IMR-90 (cell line): ENCODE results near the gene NUP205. TPM values are rescaled to one million over a fixed set of nuclear protein-coding genes. Genes with fewer than 3 reads are reported as not detected.

Experiments used
- ATAC-seq: fragments of 200-7000 bp; cut with Tn5 transposase; 2 replicates; pipeline ENCODE4 v1.9.1; 2020; ENCODE audit warnings: low read depth, mild to moderate bottlenecking, moderate library complexity
- BruUV-seq: library from RNA; stranded (reverse); fragments of 400-500 nt; replicated peaks from 2 replicates; lab custom pipeline; 2021; lab: Mats Ljungman, UMichigan
- CTCF ChIA-PET: fragments of 300-600 bp; formaldehyde crosslinking; extraction: SDS; loops from one replicate; lab custom pipeline; 2021; ENCODE audit warnings: antibody characterized with exemption; lab: Yijun Ruan, JAX
- POLR2A ChIA-PET: fragments of 300-600 bp; sonication (Branson Sonifier 250); formaldehyde crosslinking; loops from one replicate; lab custom pipeline; 2022; ENCODE audit warnings: antibody characterized with exemption; ENCODE audit not compliant: unreplicated experiment; lab: Charles Lee
- DNase-seq: peaks from one replicate; pipeline ENCODE4 v3.0.0; 2013
- H2AFZ ChIP-seq: replicated peaks from 2 replicates; pipeline ENCODE3; 2013; ENCODE audit warnings: low read length, mild to moderate bottlenecking; ENCODE audit not compliant: poor library complexity
- H2AK5ac ChIP-seq: 2 replicates; pipeline ENCODE4 v1.6.1; 2013; ENCODE audit warnings: low read depth, low read length, inconsistent platforms
- H2AK9ac ChIP-seq: replicated peaks from 2 replicates; pipeline ENCODE3; 2013; ENCODE audit warnings: mild to moderate bottlenecking, low read depth, low read length, moderate library complexity; ENCODE audit not compliant: poor library complexity
- H2BK120ac ChIP-seq: 2 replicates; pipeline ENCODE4 v1.6.1; 2013; ENCODE audit warnings: low read depth, low read length, inconsistent platforms
- H2BK15ac ChIP-seq: 3 replicates; pipeline ENCODE4 v1.6.1; 2013; ENCODE audit warnings: low read depth, low read length, inconsistent platforms
- H2BK20ac ChIP-seq: 2 replicates; pipeline ENCODE4 v1.6.1; 2013; ENCODE audit warnings: low read depth, mild to moderate bottlenecking, inconsistent platforms, low read length, moderate library complexity
- H2BK5ac ChIP-seq: 2 replicates; pipeline ENCODE4 v1.6.1; 2013; ENCODE audit warnings: mild to moderate bottlenecking, low read depth, low read length, inconsistent platforms; ENCODE audit not compliant: poor library complexity, severe bottlenecking
- H3K14ac ChIP-seq: replicated peaks from 2 replicates; pipeline ENCODE4 v1.6.1; 2013; ENCODE audit warnings: low read depth, low read length, inconsistent platforms
- H3K18ac ChIP-seq: 2 replicates; pipeline ENCODE4 v1.6.1; 2013; ENCODE audit warnings: low read depth, low read length, control low read depth
- H3K23ac ChIP-seq: 2 replicates; pipeline ENCODE4 v1.6.1; 2013; ENCODE audit warnings: low read depth, low read length, inconsistent platforms
- H3K27ac ChIP-seq: 2 replicates; pipeline ENCODE4 v1.5.1; 2013; ENCODE audit warnings: mild to moderate bottlenecking, control low read depth, low read length; ENCODE audit not compliant: insufficient read depth
- H3K27me3 ChIP-seq: 2 replicates; pipeline ENCODE4 v1.6.1; 2013; ENCODE audit warnings: low read length; ENCODE audit not compliant: control insufficient read depth, insufficient read depth
- H3K36me3 ChIP-seq: 2 replicates; pipeline ENCODE4 v1.6.1; 2013; ENCODE audit warnings: low read length, mixed read lengths; ENCODE audit not compliant: control insufficient read depth, insufficient read depth
- H3K4ac ChIP-seq: 2 replicates; pipeline ENCODE4 v1.6.1; 2013; ENCODE audit warnings: low read depth, low read length, inconsistent platforms
- H3K4me1 ChIP-seq: 2 replicates; pipeline ENCODE4 v1.6.1; 2013; ENCODE audit warnings: low read length, mixed read lengths; ENCODE audit not compliant: control insufficient read depth, insufficient read depth
- H3K4me2 ChIP-seq: 2 replicates; pipeline ENCODE4 v1.6.1; 2013; ENCODE audit warnings: low read depth, mild to moderate bottlenecking, control low read depth, low read length, moderate library complexity
- H3K4me3 ChIP-seq: 2 replicates; pipeline ENCODE4 v1.5.1; 2013; ENCODE audit warnings: low read depth, mild to moderate bottlenecking, control low read depth, low read length, moderate library complexity; ENCODE audit not compliant: insufficient read depth
- H3K56ac ChIP-seq: 2 replicates; pipeline ENCODE4 v1.6.1; 2013; ENCODE audit warnings: low read length, inconsistent platforms; ENCODE audit not compliant: insufficient read depth; ENCODE audit errors: extremely low read depth
- H3K79me1 ChIP-seq, 2 experiments: 2 replicates each; pipeline ENCODE4 v1.6.1; 2013; ENCODE audit warnings: low read length in 2 of 2, inconsistent platforms in 1 of 2, low read depth in 1 of 2
- H3K9ac ChIP-seq: 2 replicates; pipeline ENCODE4 v1.6.1; 2013; ENCODE audit warnings: low read depth, low read length, control low read depth
- H3K9me1 ChIP-seq: 2 replicates; pipeline ENCODE4 v1.6.1; 2013; ENCODE audit warnings: low read length, inconsistent platforms; ENCODE audit not compliant: insufficient read depth
- H3K9me3 ChIP-seq: 2 replicates; pipeline ENCODE4 v1.6.1; 2013; ENCODE audit warnings: low read length; ENCODE audit not compliant: control insufficient read depth, insufficient read depth
- H4K20me1 ChIP-seq: 2 replicates; pipeline ENCODE4 v1.6.1; 2013; ENCODE audit warnings: low read length, inconsistent platforms; ENCODE audit not compliant: insufficient read depth
- H4K5ac ChIP-seq: 2 replicates; pipeline ENCODE4 v1.6.1; 2013; ENCODE audit warnings: mild to moderate bottlenecking, low read depth, low read length, control low read depth
- H4K8ac ChIP-seq, 2 experiments: 2 replicates each; pipeline ENCODE4 v1.6.1; 2013; ENCODE audit warnings: low read depth in 2 of 2, low read length in 2 of 2, control low read depth in 1 of 2, inconsistent platforms in 1 of 2
- H4K91ac ChIP-seq: 2 replicates; pipeline ENCODE4 v1.6.1; 2013; ENCODE audit warnings: low read depth, low read length, inconsistent platforms; ENCODE audit not compliant: insufficient read depth
- BHLHE40 ChIP-seq: fragments of 150-350 bp; IDR thresholded peaks from 2 replicates; pipeline ENCODE4 v1.6.1; 2016; ENCODE audit warnings: mild to moderate bottlenecking, low read depth, low read length
- CEBPB ChIP-seq: IDR thresholded peaks from 2 replicates; pipeline ENCODE4 v1.6.1; 2012; ENCODE audit warnings: low read depth, low read length, improper control_type of control experiment
- FOS ChIP-seq: fragments of 150-350 bp; IDR thresholded peaks from 2 replicates; pipeline ENCODE4 v1.6.1; 2016; ENCODE audit warnings: low read depth, low read length
- MAFK ChIP-seq: IDR thresholded peaks from 2 replicates; pipeline ENCODE4 v1.6.1; 2012; ENCODE audit warnings: low read depth, low read length, improper control_type of control experiment
- MAZ ChIP-seq: IDR thresholded peaks from 2 replicates; pipeline ENCODE4 v1.6.1; 2012; ENCODE audit warnings: low read depth, mild to moderate bottlenecking, low read length, improper control_type of control experiment, moderate library complexity, borderline replicate concordance
- POLR2A ChIP-seq: IDR thresholded peaks from 2 replicates; pipeline ENCODE4 v1.6.1; 2012; ENCODE audit warnings: mild to moderate bottlenecking, low read depth, low read length
- RAD21 ChIP-seq: IDR thresholded peaks from 2 replicates; pipeline ENCODE4 v1.6.1; 2012; ENCODE audit warnings: low read length, improper control_type of control experiment
- RCOR1 ChIP-seq: IDR thresholded peaks from 2 replicates; pipeline ENCODE4 v1.6.1; 2012; ENCODE audit warnings: mild to moderate bottlenecking, low read length, improper control_type of control experiment; ENCODE audit not compliant: insufficient replicate concordance
- RFX5 ChIP-seq: IDR thresholded peaks from 2 replicates; pipeline ENCODE4 v1.8.0; 2012; ENCODE audit warnings: low read depth, mild to moderate bottlenecking, low read length, moderate library complexity
- WGBS, 2 experiments: methylation state at CpG; one replicate each; pipeline versions ENCODE4 v1.1.5 to v1.1.7; 2013; ENCODE audit warnings: missing lambda C conversion rate in 2 of 2; ENCODE audit not compliant: insufficient read length in 1 of 2; ENCODE audit errors: extremely low coverage in 2 of 2; 5-methylcytosine and 5-hydroxymethylcytosine counted together
- dilution Hi-C: fragments of 300-500 bp; cut with HindIII; formaldehyde crosslinking; loops from one replicate; pipeline ENCODE4 v1.14.3; 2018; ENCODE audit warnings: low sequenced_read_pairs; ENCODE audit not compliant: unreplicated experiment
- in situ Hi-C: fragments of 300-500 bp; cut with MboI; formaldehyde crosslinking; loops from 3 replicates; pipeline ENCODE4 v1.14.3; 2019; ENCODE audit warnings: low sequenced_read_pairs, inconsistent platforms, mixed read lengths
- intact Hi-C: fragments of 100-400 bp; cut with micrococcal nuclease; formaldehyde crosslinking; loops from 2 replicates; pipeline ENCODE4 v1.10.0; 2022
- polyA plus RNA-seq, 3 experiments: library from polyadenylated mRNA; depleted of rRNA; stranded (reverse); fragments of >200 nt; gene quantifications; 2 replicates each; pipeline ENCODE4 v1.2.3, GENCODE V29; 2012; ENCODE audit warnings: low replicate concordance in 1 of 3
- total RNA-seq: library from RNA; depleted of rRNA; stranded (reverse); fragments of >200 nt; gene quantifications from 2 replicates; pipeline ENCODE4 v1.2.3, GENCODE V29; 2012
- TF ChIP-seq, protein P1 (sequence below): fragments of 150-350 bp; IDR thresholded peaks from 2 replicates; pipeline ENCODE4 v1.6.1; 2017; ENCODE audit warnings: mild to moderate bottlenecking, antibody characterized with exemption, low read length, low read depth
- TF ChIP-seq, protein P2 (sequence below): fragments of 150-350 bp; IDR thresholded peaks from 2 replicates; pipeline ENCODE4 v1.6.1; 2016; ENCODE audit warnings: low read depth, mild to moderate bottlenecking, low read length, moderate library complexity, borderline replicate concordance

The NUP205 gene
- total and polyA plus RNA-seq, 2 of the 4 experiments (the other 2 are of a cell fraction), result 29.5 to 84.6 TPM

DNA sequence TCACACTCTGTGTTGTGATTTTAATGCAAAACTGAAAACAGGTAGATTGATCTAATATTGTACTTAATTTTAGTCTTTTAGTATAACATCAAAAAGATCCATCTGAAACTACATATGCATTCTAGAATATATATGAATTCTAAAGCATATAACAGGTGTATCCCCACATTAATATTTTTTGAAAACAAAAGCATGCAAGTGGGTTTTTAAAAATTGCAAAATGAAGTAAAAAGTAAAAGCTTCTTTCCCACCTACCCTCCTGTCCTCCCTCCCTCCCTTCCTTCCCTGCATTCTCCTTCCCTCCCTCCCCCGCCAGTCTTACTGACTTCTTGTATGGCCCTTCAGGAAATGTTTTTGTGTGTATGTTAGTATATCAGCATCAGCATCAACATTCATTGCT is 90.0 kb downstream of the NUP205 start:
- ATAC-seq, result no peak
- no peak overlapping the region for H3K23ac ChIP-seq
- H3K4me2 ChIP-seq, result no peak overlapping the region
- no peak overlapping the region for H4K8ac ChIP-seq
- H3K79me1 ChIP-seq, result no peaks in the 10 kb centered on the region
- H3K14ac ChIP-seq, result no peak overlapping the region
- H3K4ac ChIP-seq, result no peak overlapping the region
- ChIA-PET POLR2A (no interaction called here), CTCF (no interaction called here)
- no TSS peak for BruUV-seq
- TF ChIP-seq RAD21 (no peak), CEBPB (no peak), RFX5 (no peak), POLR2A (no peak), MAFK (no peak), RCOR1 (no peak), MAZ (no peak), FOS (no peak), BHLHE40 (no peak)
- TF ChIP-seq, protein P1, sequence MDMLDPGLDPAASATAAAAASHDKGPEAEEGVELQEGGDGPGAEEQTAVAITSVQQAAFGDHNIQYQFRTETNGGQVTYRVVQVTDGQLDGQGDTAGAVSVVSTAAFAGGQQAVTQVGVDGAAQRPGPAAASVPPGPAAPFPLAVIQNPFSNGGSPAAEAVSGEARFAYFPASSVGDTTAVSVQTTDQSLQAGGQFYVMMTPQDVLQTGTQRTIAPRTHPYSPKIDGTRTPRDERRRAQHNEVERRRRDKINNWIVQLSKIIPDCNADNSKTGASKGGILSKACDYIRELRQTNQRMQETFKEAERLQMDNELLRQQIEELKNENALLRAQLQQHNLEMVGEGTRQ, result no peak
- TF ChIP-seq, protein P2, sequence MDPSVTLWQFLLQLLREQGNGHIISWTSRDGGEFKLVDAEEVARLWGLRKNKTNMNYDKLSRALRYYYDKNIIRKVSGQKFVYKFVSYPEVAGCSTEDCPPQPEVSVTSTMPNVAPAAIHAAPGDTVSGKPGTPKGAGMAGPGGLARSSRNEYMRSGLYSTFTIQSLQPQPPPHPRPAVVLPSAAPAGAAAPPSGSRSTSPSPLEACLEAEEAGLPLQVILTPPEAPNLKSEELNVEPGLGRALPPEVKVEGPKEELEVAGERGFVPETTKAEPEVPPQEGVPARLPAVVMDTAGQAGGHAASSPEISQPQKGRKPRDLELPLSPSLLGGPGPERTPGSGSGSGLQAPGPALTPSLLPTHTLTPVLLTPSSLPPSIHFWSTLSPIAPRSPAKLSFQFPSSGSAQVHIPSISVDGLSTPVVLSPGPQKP, result no peak
- no peak overlapping the region for H3K27ac ChIP-seq
- H4K20me1 ChIP-seq, result no peaks in the 10 kb centered on the region
- intact Hi-C loops, result loop anchor here (10.0 kb wide), 1 partner anchor 963 kb away; no protein-coding TSS in a partner anchor
- H3K4me3 ChIP-seq, result no peak overlapping the region
- no peak overlapping the region for H3K18ac ChIP-seq
- no peak overlapping the region for H2AFZ ChIP-seq
- dilution Hi-C loops, result no loop called here
- no peak overlapping the region for H2BK20ac ChIP-seq
- no peak for DNase-seq
- no peak overlapping the region for H2AK9ac ChIP-seq
- H2BK5ac ChIP-seq, result no peak overlapping the region
- 0 out of 2 replicates have a peak, but pooled peaks cover 5% of the 10 kb centered on the region for H3K9me1 ChIP-seq
- in situ Hi-C loops, result loop anchor here (10.0 kb wide), 1 partner anchor 373 kb away; no protein-coding TSS in a partner anchor
- no peak overlapping the region for H3K56ac ChIP-seq
- H4K91ac ChIP-seq, result no peak overlapping the region
- H3K36me3 ChIP-seq, result peaks cover 13% of the 10 kb centered on the region
- no peaks in the 10 kb centered on the region for H3K27me3 ChIP-seq
- H3K9ac ChIP-seq, result no peak overlapping the region
- H4K5ac ChIP-seq, result no peak overlapping the region
- H2BK15ac ChIP-seq, result no peak overlapping the region
- H3K4me1 ChIP-seq, result no peaks in the 10 kb centered on the region
- H2AK5ac ChIP-seq, result no peak overlapping the region
- no peaks in the 10 kb centered on the region for H3K9me3 ChIP-seq
- WGBS, 2 experiments, result no CpG with 5 or more reads among the region's 1 CpG
- no peak overlapping the region for H2BK120ac ChIP-seq
